GM10847 (cell line): ENCODE measurements around the gene DUOXA1.

ENCODE experiments used
- POLR2A ChIP-seq: IDR thresholded peaks from 2 replicates; pipeline ENCODE4 v1.6.1; 2011; ENCODE audit not compliant: insufficient read length; ENCODE audit errors: extremely low read depth

DUOXA1 gene

DNA sequence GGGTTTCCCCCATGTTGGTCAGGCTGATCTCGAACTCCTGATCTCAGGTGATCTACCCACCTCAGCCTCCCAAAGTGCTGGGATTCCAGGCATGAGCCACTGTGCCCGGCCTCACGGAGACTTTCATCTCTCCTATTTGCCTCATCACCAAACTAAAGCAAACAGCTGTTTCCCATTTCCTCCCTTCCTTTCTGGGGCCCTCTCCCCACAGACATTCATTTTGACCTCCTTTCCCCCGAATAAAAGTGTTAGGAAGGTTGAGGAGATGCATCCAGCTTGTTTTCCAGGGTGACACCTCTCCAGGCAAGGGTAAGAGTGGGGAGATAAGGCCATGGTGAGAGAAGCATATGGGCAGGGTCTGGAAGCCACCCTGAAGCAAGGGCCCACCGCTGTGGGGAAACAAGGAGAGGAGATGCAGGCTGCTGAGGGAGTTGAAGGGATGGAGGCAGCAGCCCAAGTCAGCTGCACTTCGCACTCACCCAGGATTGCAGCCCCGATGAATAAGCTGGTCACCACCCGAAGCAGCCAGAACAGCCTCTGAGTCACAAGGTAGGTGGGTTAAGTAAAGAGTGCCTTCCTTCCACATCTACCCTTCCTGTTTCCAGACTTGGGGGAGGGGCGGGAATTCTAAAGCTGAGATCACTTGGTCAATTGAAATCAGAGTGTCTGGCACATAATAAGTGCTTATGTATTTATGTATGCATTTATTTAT, 7.8 kb downstream of the DUOXA1 start:
- TF ChIP-seq POLR2A, result no peak

DNA sequence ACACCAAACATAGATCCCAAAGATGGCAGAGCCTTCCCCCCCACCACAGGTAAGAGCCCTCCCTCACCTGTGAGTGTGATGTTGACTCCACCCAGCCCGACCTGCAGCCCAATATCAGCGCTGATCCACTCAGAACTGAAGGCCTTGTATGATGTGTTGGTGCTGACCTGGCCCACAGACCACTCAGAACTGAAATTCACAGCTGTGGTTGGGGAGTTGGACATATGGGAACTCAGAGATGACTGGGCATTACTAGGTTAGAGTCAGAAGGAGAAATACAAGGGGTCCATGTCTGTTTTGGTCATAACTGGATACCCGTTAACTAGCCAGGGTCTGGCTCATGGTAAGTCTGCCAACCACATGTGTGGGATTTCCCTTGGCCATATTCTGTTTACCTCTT, 8.7 kb downstream of the DUOXA1 start:
- TF ChIP-seq POLR2A, result no peak

DNA sequence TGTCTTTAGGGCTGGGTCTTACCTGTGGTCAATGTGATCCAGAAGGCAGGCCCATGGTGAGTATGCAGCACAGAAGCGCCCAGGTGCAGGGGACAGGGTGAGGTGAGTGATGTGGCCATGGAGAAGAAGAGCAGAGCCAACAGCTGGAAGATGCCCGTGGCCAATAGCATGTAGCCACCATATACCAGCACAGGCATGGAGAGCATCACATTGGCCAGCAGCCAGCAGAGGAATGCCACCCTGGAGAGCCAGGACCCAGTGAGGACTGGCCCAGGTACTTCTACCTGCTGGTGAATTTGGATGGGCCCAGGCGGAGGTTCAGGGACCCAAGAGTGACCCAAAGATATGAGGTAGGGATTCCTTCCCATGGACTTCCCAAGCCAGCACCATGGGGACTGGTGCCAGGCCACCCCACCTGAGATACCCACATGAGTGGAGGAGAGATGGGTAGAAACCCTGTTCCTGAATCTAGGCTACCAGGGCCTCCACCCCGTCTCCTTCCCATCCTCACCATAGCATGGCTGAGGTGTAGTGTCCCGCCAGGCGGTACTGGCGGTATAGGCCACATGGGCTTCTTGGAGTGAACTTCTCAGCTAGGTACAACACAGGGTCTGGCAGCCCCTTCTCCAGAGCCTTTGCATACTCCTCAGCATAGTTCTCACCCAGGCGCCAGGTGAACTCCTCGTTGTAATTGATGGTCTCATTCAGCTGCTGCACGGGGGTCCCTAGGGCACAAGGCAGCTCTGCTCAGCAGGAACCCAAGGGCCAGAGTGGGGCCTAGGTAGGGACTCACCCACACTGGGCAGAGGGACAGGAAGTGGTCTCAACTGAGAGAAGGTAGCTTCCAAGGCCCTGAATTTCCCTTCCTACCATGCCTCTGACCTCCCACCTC, 9.4 kb downstream of the DUOXA1 start:
- no peak for TF ChIP-seq POLR2A

DNA sequence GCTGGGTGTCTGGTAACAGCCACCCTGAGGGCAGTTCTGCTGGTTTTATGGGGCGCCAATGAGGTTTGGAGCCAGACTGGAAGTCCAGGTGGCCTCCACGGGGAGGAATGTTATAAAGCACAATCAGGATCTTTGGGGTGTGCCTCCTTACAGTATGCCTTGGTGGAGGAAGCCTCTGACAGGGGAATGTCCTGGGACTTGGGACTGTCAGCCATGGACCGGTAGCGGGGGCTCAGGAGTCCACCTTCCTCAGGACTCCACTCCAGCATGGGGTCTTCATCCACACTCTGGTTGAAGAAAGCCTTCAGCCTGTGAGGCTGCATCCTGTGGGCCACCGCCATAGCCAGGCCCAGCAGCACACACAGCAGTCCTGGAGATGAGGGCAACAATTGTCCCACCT, 10.7 kb downstream of the DUOXA1 start:
- TF ChIP-seq POLR2A, result no peak

DNA sequence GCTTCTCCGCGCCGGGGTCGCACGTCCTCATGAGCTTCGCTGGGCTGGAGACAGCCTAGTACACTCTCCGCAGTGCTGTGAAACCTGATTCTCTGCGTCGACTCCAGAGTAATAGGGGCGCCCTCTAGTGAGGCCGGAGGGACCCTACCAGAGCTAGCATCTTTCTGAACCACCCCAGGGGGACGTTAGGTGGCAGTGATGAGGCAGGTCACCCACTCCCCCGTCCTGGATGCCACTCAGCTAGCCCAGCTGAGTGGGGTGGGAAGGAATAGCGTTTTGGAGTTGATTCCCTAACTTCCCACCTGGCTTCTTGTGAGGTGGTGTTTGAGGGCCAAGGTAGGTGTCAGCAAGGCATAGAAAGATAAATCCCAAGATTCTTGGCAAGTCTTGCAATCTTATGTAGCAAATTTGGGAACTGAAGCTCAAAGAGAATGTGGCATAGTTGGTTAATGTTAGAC, 11.5 kb downstream of the DUOXA1 start:
- no peak for TF ChIP-seq POLR2A

DNA sequence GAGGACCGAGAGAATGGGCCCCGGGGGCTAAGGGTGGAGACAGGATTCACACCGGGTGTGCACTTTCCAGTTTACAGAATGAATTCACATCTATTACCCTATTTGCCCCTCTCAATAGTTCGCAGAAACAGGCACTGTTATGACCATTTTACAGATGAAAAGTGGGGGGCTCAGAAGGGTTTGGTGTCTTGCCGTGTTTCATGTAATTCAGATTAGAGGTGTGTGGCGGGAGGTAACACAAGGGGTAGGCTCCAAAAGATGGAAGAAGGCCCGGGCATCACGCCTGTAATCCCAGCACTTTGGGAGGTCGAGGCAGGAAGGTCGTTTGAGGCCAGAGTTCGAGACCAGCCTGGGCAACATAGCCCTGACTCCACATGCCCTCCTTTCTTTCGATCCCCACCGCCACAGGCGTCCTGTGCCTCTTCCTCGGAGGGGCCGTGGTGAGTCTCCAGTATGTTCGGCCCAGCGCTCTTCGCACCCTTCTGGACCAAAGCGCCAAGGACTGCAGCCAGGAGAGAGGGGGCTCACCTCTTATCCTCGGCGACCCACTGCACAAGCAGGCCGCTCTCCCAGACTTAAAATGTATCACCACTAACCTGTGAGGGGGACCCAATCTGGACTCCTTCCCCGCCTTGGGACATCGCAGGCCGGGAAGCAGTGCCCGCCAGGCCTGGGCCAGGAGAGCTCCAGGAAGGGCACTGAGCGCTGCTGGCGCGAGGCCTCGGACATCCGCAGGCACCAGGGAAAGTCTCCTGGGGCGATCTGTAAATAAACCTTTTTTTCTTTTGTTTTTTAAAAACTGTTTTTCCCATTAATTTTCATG, 12.2 kb downstream of the DUOXA1 start:
- no peak for TF ChIP-seq POLR2A

DNA sequence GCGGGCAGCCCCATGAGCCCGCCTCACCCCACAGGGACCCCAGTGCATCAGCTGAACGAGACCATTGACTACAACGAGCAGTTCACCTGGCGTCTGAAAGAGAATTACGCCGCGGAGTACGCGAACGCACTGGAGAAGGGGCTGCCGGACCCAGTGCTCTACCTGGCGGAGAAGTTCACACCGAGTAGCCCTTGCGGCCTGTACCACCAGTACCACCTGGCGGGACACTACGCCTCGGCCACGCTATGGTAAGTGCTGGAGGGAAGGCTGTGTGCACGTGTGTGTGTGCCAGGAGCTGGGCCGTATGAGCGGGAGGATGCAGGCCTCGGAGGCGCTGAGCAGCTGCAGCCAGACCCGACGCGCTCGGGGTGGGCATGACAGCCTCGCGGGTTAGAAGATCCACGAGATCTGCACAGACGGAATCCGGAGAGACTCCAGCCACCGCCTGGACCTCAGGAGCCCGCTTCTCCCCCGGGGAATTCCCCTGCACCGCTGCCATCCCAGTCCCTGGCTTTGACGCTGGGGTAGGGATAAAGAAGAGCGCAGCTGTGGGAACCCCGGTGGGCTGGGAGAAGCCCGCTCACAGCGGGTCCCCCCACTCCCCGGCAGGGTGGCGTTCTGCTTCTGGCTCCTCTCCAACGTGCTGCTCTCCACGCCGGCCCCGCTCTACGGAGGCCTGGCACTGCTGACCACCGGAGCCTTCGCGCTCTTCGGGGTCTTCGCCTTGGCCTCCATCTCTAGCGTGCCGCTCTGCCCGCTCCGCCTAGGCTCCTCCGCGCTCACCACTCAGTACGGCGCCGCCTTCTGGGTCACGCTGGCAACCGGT, 13.0 kb downstream of the DUOXA1 start:
- TF ChIP-seq POLR2A, result no peak

DNA sequence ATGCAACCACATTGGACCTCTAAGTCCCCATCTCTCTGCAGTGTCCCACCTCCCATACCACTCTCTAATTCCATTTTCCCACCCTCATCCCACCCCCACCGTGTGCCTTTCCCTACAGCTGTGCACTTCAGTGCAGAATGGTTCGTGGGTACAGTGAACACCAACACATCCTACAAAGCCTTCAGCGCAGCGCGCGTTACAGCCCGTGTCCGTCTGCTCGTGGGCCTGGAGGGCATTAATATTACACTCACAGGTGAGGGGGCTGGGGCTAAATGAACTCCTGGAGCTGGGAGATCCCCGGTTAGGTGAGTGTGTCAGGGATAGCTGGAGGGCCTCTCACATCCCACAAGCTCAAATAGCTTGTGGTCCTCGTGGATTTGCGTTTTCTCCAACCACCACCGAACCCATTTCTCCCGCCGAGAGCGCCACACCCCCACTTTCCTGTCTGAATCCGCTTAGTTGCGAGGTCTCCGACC, 13.6 kb downstream of the DUOXA1 start:
- TF ChIP-seq POLR2A, result no peak

DNA sequence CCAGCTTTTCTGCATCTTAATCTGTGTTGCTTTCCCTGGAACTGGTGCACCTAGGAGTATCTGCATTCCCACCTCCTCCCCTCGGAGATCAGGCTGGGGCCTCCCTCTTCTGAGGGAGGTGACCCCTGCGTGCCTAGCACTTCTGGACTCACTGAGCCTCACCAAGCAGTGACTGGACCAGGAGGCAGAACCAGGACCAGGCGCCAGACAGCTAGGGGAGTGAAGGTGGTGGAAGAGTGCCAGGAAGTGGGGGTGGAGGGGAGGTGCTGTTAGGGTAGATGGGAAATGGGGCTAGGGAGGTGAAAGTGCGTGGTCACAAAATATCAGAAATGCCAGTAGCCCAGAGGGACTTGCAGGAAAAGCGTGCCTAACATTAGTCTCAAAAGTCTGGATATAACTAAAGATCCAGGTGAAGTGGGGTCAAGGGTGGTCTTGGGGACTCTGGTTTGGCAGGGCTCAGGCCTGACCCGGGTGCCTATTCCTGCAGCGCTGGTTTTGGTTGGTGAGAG, 14.3 kb downstream of the DUOXA1 start:
- TF ChIP-seq POLR2A, result no peak

DNA sequence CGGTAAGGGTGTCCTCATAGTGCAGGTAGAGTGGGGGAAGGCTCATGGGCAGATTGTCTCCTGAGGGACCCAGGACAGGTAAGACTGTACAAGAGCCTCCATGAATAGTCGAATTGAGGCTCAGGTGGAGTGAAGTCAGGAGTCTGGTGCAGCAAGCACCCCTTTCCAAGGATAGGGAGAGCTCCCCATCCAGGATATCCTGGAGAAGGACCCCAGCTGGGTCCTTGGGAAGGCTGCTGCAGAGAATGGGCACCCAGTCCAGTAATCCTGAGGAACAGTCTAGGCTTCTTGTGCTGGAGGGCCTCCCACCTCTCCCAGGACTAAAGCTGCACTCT, 15.0 kb downstream of the DUOXA1 start:
- TF ChIP-seq POLR2A, result no peak

DNA sequence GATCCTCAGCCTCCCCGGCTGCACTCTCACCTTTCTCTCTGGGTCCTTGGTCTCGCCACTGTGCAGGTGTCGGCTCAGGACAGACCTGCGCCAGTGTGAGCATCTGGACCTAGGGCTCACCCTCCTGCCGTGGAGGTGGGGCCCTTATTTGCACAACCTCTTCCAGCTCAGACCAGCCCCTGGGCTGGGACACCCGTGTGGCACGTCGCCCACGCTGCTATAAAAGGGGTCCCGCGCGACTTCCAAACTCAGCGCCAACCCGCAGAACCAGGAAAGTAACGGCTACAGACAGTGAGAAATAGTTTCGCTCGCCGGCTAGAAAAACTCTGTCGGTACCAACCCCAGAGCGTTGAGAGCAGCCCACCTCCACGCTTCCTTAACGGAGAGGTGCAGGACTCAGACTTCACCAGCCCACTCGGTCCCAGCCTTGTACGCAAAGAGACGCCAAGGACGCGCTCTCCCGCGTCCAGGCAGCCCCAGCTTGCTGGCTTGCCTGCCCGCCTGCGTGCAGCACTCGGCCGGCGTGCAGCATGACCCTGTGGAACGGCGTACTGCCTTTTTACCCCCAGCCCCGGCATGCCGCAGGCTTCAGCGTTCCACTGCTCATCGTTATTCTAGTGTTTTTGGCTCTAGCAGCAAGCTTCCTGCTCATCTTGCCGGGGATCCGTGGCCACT, 15.5 kb downstream of the DUOXA1 start, which contains the start of the genes DUOX2 and DUOXA2:
Gene DUOX2 (minus strand): TSS at position 97 of the 675 bp plus-strand sequence. CDS start 761 bp downstream, outside the sequence.
Gene DUOXA2 (plus strand): TSS at position 251 of the 675 bp plus-strand sequence. CDS start 280 bp downstream, at position 531.
- no peak for TF ChIP-seq POLR2A

DNA sequence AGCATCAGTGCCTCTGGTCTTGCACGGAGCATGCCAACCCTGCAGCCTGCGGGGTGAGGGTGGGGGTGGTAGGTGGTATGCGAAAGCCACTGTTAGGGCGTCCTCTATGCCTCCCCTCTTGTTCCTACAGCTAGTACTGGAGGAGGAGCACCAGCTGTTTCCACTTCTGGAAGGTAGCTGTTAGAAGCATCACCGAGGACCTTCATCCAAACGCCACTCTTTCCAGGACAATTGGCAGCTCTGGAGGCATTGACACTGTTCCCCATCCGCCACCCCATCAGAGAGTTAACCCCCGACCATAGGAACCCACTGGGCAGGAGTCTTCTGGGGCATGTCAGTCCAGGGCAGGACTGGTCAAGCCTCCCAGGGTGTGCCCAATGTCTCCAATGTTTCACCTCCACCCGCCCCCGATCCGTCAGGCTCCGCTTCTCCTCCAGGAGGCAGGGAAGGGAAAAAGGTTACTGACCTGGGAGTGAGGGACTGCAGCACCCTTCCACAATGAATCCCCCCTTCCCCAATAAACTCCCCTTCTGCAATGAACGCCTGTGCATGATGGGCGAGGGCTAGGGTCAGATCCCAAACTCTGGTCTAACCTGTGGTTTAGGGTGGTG, 16.2 kb downstream of the DUOXA1 start:
- no peak for TF ChIP-seq POLR2A
